Smooth muscle cell (in vitro differentiated cells): ENCODE results near the gene SNRNP25. TPM values are rescaled to one million over a fixed set of nuclear protein-coding genes. Genes with fewer than 3 reads are reported as not detected.

Source experiments
- DNase-seq: peaks from one replicate; lab custom pipeline; 2025; ENCODE audit not compliant: unreplicated experiment; lab: John Stamatoyannopoulos, UW
- H2AFZ ChIP-seq: fragments of 200-600 bp; sonication (generic); 2 replicates; pipeline ENCODE4 v1.6.0; 2016; ENCODE audit warnings: antibody characterized with exemption, low read depth, mild to moderate bottlenecking
- H3F3A ChIP-seq: fragments of 200-600 bp; sonication (generic); 2 replicates; pipeline ENCODE4 v1.6.0; 2017; ENCODE audit warnings: antibody characterized with exemption, low read depth
- H3K27ac ChIP-seq: fragments of 200-600 bp; sonication (generic); 2 replicates; pipeline ENCODE4 v1.5.1; 2016; ENCODE audit warnings: low read depth, mild to moderate bottlenecking
- H3K27me3 ChIP-seq: fragments of 200-600 bp; sonication (generic); 2 replicates; pipeline ENCODE4 v1.6.1; 2016; ENCODE audit warnings: low read depth, mild to moderate bottlenecking
- H3K36me3 ChIP-seq: fragments of 200-600 bp; sonication (generic); 2 replicates; pipeline ENCODE4 v1.5.1; 2016; ENCODE audit warnings: low read depth
- H3K4me1 ChIP-seq: fragments of 200-600 bp; sonication (generic); 2 replicates; pipeline ENCODE4 v1.5.1; 2016; ENCODE audit warnings: low read depth
- H3K4me2 ChIP-seq: fragments of 200-600 bp; sonication (generic); 2 replicates; pipeline ENCODE4 v1.6.0; 2016; ENCODE audit warnings: mild to moderate bottlenecking
- H3K4me3 ChIP-seq: fragments of 200-600 bp; sonication (generic); 2 replicates; pipeline ENCODE4 v1.5.1; 2016; ENCODE audit warnings: mild to moderate bottlenecking
- H3K79me2 ChIP-seq: fragments of 200-600 bp; sonication (generic); 2 replicates; pipeline ENCODE4 v1.6.0; 2016; ENCODE audit warnings: low read depth, mild to moderate bottlenecking
- H3K9ac ChIP-seq: fragments of 200-600 bp; sonication (generic); 2 replicates; pipeline ENCODE4 v1.6.0; 2016; ENCODE audit warnings: low read depth
- H3K9me3 ChIP-seq: fragments of 200-600 bp; sonication (generic); replicated peaks from 2 replicates; pipeline ENCODE4 v1.5.1; 2016; ENCODE audit warnings: low read depth
- H4K20me1 ChIP-seq: fragments of 200-600 bp; sonication (generic); 2 replicates; pipeline ENCODE4 v1.6.0; 2016; ENCODE audit warnings: low read depth
- CTCF ChIP-seq: fragments of 200-600 bp; sonication (generic); IDR thresholded peaks from 2 replicates; pipeline ENCODE4 v1.5.1; 2017; ENCODE audit warnings: borderline replicate concordance, mild to moderate bottlenecking, antibody characterized with exemption; ENCODE audit not compliant: insufficient read depth, poor library complexity, severe bottlenecking
- WGBS: methylation state at CpG from one replicate; pipeline ENCODE4 v1.1.7; 2016; ENCODE audit warnings: low lambda C conversion rate; 5-methylcytosine and 5-hydroxymethylcytosine counted together
- polyA plus RNA-seq: library from polyadenylated mRNA; unstranded; fragments of >200 nt; fragmentation: Nextera tagmentation; extraction: Ambion mirVana; gene quantifications from 2 replicates; pipeline ENCODE4 v1.2.1, GENCODE V29; 2016
- total RNA-seq: library from RNA; depleted of rRNA; stranded (reverse); fragments of >200 nt; gene quantifications from 2 replicates; pipeline ENCODE4 v1.2.3, GENCODE V29; 2014

Gene SNRNP25
- total and polyA plus RNA-seq, 2 experiments from 2014 or later = 20.1 to 45.9 TPM

- no peaks in the 10 kb centered on the region for H3K79me2 ChIP-seq
- H3K4me1 ChIP-seq = peaks cover 35% of the 10 kb centered on the region
- DNase-seq = peak; percentile 66
- H3K9ac ChIP-seq = peak within 1 kb of the TSS; percentile 76
- no peaks in the 10 kb centered on the region for H3K36me3 ChIP-seq
- no peaks in the 10 kb centered on the region for H3K27me3 ChIP-seq
- H3K27ac ChIP-seq = peak within 1 kb of the TSS; percentile 77
- peak within 1 kb of the TSS; percentile 66 for H3K4me3 ChIP-seq
- H2AFZ ChIP-seq = peak within 1 kb of the TSS; percentile 69
- under 1% methylated on average over 50 of the region's 83 CpGs for WGBS
- no peaks in the 10 kb centered on the region for H3K9me3 ChIP-seq
- H3K4me2 ChIP-seq = peak within 1 kb of the TSS; percentile 97
- H4K20me1 ChIP-seq = no peaks in the 10 kb centered on the region
- no peak for TF ChIP-seq CTCF
- peaks cover 31% of the 10 kb centered on the region for H3F3A ChIP-seq
Observed at GRCh38 chr16:77807-78443, 24.3 kb downstream of the SNRNP25 start, which contains the start of gene MPG. Gene MPG, plus strand, starts transcription at chr16:78225. Its CDS starts 85 bp downstream, at chr16:78310.

GRCh38 chr16:78444-79150, 25.0 kb downstream of the SNRNP25 start:
- no peak overlapping the region for H2AFZ ChIP-seq
- DNase-seq = no peak
- H3K9me3 ChIP-seq = no peaks in the 10 kb centered on the region
- peaks cover 28% of the 10 kb centered on the region for H3F3A ChIP-seq
- peak overlapping the region; percentile 76 for H3K9ac ChIP-seq
- peak overlapping the region; percentile 97 for H3K4me2 ChIP-seq
- H3K27ac ChIP-seq = peak overlapping the region; percentile 77
- no peaks in the 10 kb centered on the region for H3K36me3 ChIP-seq
- no peaks in the 10 kb centered on the region for H3K27me3 ChIP-seq
- no peaks in the 10 kb centered on the region for H3K79me2 ChIP-seq
- H3K4me1 ChIP-seq = peaks cover 33% of the 10 kb centered on the region
- peak overlapping the region; percentile 66 for H3K4me3 ChIP-seq
- H4K20me1 ChIP-seq = peaks cover 1% of the 10 kb centered on the region
- 18% methylated on average over 35 of the region's 36 CpGs for WGBS
- TF ChIP-seq CTCF = no peak

GRCh38 chr16:79151-80054, 25.8 kb downstream of the SNRNP25 start:
- no peaks in the 10 kb centered on the region for H3K36me3 ChIP-seq
- H3K4me3 ChIP-seq = peak overlapping the region; percentile 66
- peaks cover 9% of the 10 kb centered on the region for H4K20me1 ChIP-seq
- no peak overlapping the region for H2AFZ ChIP-seq
- H3K9me3 ChIP-seq = no peaks in the 10 kb centered on the region
- peaks cover 27% of the 10 kb centered on the region for H3F3A ChIP-seq
- peaks cover 30% of the 10 kb centered on the region for H3K4me1 ChIP-seq
- no peaks in the 10 kb centered on the region for H3K79me2 ChIP-seq
- 84% methylated on average over 31 of the region's 32 CpGs for WGBS
- DNase-seq = no peak
- TF ChIP-seq CTCF = no peak
- H3K27me3 ChIP-seq = no peaks in the 10 kb centered on the region
- H3K27ac ChIP-seq = no peak overlapping the region
- peak overlapping the region; percentile 97 for H3K4me2 ChIP-seq
- H3K9ac ChIP-seq = no peak overlapping the region
